ENCODE data around the gene PYURF. TPM values are rescaled to one million over a fixed set of nuclear protein-coding genes. Genes with fewer than 3 reads are reported as not detected.

The PYURF gene
- total RNA-seq, 1 donor from 2014 or later, result 52.8 TPM

DNA sequence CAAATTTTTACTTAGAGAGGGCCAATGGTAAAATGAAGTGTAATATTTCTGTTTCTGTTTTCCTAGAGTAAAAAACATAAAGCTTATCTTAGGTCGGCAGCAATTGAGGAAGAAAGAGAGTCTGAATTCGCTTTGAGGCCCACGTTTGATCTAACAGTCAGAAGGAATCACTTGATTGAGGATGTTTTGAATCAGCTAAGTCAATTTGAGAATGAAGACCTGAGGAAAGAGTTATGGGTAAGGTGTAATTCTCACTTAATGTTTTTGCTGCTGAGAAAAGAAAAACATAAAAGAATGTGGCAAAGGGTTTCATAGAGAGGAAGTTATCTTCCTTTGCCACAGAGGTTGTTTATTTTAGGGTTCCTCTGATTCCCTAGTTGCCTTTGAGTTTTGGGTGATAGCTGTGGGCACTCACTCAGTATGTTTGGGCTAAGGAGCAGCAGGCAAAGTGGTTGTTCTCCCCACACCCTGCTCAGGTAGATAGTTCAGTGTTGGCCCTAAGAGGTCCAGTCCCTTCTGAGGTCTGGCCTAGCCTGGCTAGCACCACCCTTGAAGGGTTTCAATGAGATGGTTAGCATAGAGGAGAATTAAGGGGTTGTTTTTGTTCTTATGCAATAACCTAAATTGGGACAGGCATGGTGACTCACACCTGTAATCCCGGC lies 34.3 kb downstream of the PYURF start:
- peaks cover 14% of the 10 kb centered on the region for H3K4me1 Mint-ChIP-seq (ENCODE audit: low read depth)
- no peaks in the 10 kb centered on the region for H3K27me3 Mint-ChIP-seq (ENCODE audit: low read depth)
- H3K36me3 Mint-ChIP-seq (ENCODE audit: low read depth), result peaks cover 26% of the 10 kb centered on the region
- intact Hi-C loops (cut with micrococcal nuclease), result no loop called here
- no peak for DNase-seq (ENCODE audit: low spot score)
- H3K4me3 Mint-ChIP-seq (ENCODE audit: low read depth), result no peak overlapping the region
- no peaks in the 10 kb centered on the region for H3K9me3 Mint-ChIP-seq
- H3K27ac Mint-ChIP-seq, result peak overlapping the region; percentile 60

DNA sequence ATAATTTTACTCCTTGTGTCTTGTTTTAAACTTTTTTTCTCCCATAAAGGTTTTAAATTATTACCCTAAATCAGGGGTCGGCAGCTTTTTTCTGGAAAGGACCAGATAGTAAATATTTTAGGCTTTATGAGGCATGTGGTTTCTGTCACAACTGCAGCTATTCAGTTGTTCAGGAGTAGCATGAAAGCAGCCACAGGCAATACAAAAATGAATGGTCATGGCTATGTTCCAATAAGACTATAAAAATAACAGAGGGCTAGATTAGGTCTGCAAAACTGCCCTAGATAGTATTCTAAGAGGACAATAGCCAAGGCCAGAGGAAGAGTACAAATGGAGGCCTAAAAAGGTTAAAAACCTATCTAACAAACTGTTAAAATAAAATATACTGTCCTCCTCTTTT lies 42.0 kb downstream of the PYURF start:
- Mint-ChIP-seq H3K36me3 (ENCODE audit: low read depth) (peaks cover 18% of the 10 kb centered on the region), H3K4me1 (ENCODE audit: low read depth) (no peaks in the 10 kb centered on the region), H3K4me3 (ENCODE audit: low read depth) (no peak overlapping the region), H3K27ac (no peak overlapping the region), H3K9me3 (no peaks in the 10 kb centered on the region), H3K27me3 (ENCODE audit: low read depth) (no peaks in the 10 kb centered on the region)
- no peak for DNase-seq (ENCODE audit: low spot score)
- intact Hi-C loops (cut with micrococcal nuclease), result no loop called here

DNA sequence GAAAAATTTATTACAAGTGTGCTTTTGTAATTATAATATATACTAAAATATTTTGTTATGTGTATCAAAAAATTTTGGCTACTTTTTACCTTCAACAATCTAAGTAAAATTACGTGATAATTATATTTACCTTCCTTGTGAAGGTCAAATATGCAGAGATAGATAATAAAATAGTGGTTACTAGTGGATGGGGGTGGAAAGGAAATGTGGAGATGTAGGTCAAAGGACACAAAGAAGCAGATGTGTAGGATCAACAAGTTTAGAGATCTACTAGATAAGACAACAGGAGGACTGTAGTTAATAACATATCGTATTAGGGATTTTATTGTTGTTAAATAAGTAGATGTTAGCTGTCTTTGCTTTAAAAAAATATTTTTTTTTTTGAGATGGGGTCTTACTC lies 45.3 kb downstream of the PYURF start:
- H3K4me1 Mint-ChIP-seq (ENCODE audit: low read depth), result no peaks in the 10 kb centered on the region
- peaks cover 37% of the 10 kb centered on the region for H3K36me3 Mint-ChIP-seq (ENCODE audit: low read depth)
- H3K27ac Mint-ChIP-seq, result no peak overlapping the region
- no peak for DNase-seq (ENCODE audit: low spot score)
- intact Hi-C loops (cut with micrococcal nuclease), result no loop called here
- no peaks in the 10 kb centered on the region for H3K27me3 Mint-ChIP-seq (ENCODE audit: low read depth)
- H3K9me3 Mint-ChIP-seq, result no peaks in the 10 kb centered on the region
- H3K4me3 Mint-ChIP-seq (ENCODE audit: low read depth), result no peak overlapping the region

DNA sequence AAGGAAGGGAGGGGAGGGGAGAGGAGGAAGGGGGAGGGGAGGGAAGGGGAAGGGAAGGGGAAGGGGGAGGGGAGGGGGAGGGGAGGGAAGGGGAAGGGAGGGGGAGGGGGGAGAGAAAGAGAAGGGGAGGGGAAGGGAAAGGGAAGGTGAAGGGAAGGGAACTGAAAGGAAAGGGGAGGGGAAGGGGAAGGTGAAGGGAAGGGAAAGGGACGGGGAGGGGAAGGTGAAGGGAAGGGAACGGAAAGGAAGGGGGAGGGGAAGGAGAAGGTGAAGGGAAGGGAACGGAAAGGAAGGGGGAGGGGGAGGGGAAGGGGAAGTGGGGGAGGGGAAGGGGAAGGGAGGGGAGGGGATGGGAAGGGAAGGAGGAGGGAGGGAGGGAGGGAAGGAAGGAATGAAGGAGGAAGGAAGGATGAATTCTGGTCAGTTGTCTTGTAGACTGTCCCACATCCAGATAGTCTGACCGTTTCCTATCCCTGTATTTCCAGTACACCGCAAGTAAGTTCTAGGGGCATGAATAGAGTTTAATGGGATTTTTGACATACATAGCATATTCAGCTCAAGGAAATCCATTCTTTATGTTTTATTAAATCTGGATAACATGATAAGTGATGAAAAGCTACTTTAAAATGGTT lies 46.2 kb downstream of the PYURF start:
- intact Hi-C loops (cut with micrococcal nuclease), result no loop called here
- Mint-ChIP-seq H3K9me3 (no peaks in the 10 kb centered on the region), H3K4me3 (ENCODE audit: low read depth) (no peak overlapping the region), H3K27ac (no peak overlapping the region), H3K27me3 (ENCODE audit: low read depth) (no peaks in the 10 kb centered on the region), H3K36me3 (ENCODE audit: low read depth) (peaks cover 39% of the 10 kb centered on the region), H3K4me1 (ENCODE audit: low read depth) (no peaks in the 10 kb centered on the region)
- no peak for DNase-seq (ENCODE audit: low spot score)

Other genes with a start within 250 kb of the PYURF start
- gene PPM1K, start 239.2 kb downstream of the PYURF start, total RNA-seq, result 38.5 and 39.9 TPM in 2 replicates
- 3.3 and 3.7 TPM in 2 replicates for gene HERC6, start 144.9 kb downstream of the PYURF start, total RNA-seq
- gene HERC5, start 66.7 kb downstream of the PYURF start, total RNA-seq, result 8.4 and 10.2 TPM in 2 replicates
- 18.9 and 22.1 TPM in 2 replicates for gene HERC3, start 68.7 kb upstream of the PYURF start, total RNA-seq
- gene NAP1L5, start 174.1 kb upstream of the PYURF start, total RNA-seq, result 5.6 TPM in 2 replicates

Data from activated T-helper 2 cell treated with anti-CD3 and anti-CD28 coated beads, Interferon-gamma antibody, Interleukin-2, Interleukin-4, amounts not matched to agents 10 μg/mL and 5 μg/mL and 100 μg/mL, durations not matched to agents 14 hours and 24 hours and 36 hours (primary cell).